Left forelimb (tissue), 1 donor: ENCODE measurements around the gene HMGN1.

Experiments used
- DNase-seq: peaks from one replicate; pipeline ENCODE4 v3.0.0-alpha.2; 2018; ENCODE audit warnings: low spot score

HMGN1 gene

DNA sequence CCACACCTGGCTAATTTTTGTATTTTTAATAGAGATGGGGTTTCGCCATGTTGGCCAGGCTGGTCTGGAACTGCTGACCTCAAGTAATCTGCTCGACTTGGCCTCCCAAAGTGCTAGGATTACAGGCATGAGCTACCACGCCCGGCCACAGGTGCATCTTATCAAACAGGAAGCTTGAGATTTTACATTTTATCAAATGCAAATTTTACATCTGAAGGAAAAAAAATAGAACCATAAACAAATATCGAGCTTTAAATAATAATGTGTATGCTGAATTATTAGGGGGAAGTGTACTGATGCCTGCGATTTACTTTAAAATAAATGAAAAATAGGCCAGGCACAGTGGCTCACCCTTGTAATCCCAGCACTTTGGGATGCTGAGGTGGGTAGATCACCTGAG is 18.9 kb downstream of the HMGN1 start:
- no peak for DNase-seq

DNA sequence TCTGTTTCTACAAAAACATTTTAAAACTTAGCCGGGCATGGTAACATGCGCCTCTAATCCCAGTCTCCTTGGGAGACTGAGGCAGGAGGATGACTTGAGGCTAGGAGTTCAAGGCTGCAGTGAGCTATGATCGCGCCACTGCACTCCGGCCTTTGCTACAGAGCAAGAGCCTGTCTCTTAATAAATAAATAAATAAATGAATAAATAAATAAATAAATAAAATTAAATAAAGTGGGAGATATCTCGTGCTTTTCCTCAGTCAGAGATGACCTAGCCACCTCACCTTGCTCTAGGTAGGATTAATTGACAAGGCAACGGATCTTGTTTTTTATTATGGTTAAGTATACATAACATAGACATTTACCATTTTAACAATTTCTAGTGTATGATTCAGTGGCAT is 21.2 kb downstream of the HMGN1 start:
- no peak for DNase-seq

DNA sequence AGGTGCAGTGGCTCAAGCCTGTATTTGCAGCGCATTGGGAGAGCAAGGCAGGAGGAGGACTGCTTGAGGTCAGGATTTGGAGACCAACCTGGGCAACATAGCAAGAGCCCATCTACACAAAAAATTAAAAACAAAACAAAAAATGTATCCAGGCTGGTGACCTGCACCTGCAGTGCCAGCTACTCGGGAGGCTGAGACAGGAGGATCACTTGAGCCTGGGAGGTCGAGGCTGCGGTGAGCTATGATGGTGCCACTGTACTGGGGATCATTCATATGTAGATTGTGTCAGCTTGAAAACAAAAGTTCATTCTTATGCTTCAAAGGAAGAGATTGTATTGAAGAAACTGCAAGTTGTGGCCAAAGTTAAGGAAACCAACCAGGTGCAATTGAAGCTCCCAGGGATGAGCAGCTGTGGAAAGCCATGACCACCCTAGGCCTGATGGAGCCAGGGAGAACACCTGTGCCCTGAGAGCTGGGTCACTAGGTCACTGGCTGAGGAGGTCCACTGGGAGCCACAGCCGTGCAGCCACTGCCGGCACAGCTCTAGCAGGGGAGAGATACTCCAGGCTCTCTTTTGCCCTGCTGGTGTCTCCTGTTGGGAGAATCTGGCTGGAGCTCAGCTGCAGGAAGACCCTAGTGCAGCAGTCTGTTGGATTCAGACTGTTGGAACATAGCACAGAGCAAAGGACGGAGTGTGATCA is 22.1 kb downstream of the HMGN1 start:
- DNase-seq, result no peak

DNA sequence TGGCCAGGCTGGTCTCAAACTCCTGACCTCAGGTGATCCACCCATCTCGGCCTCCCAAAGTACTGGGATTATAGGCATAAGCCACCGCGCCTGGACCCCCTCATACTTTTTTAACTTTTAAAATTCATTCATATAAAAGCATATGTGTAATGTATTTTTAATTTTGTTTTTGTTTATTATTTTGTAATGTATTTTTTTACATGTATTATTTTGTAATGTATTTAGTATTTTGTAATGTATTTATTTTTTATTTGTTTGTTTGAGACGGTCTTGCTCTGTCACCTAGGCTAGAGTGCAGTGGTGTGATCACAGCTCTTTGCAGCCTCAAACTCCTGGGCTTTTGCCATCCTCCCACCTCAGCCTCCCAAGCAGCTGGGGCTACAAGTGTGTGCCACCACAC is 23.4 kb downstream of the HMGN1 start:
- DNase-seq, result no peak

DNA sequence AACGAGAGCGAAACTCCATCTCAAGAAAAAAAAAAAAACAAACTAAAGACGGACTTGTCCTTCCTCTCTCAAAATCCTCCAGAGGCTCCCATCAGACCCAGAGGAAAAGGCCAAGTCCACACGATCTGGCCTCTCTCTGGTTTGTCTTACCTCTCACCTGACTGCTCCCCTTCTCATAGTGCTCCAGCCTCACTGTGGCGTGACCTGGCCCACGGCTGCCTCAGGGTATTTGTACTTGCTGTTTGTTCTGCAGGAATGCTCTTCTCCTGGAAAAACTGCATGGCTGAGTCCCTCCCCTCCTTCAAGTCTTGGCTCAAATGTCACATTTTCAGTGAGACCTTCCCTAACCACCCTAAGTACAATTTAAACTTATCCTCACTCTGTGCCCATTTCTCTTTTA is 27.5 kb downstream of the HMGN1 start:
- DNase-seq, result no peak

DNA sequence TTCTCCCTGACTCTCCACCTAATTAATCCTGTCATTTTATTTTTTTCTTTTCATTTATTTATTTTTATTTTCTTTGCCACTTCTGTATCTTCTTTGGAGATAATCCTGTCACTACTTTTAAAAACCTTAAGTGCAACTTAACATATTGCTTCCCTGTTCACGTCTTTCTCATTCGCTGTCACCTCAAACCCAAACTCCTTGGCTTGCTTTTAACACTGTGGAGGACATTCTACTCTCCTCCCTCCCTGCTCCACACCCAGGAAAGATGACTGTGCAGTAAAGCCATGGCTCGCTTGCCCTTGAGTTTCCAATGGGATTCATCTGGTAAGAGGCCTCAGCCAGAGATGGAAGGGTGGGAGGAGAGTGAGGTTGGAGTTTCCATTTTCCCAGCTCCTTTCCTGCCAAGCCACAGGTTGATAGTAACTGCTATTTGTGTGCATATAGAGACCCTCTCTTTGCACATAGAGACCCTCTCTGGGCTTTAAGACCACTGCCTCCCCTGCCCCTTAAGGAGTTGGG is 29.0 kb downstream of the HMGN1 start:
- DNase-seq, result no peak

DNA sequence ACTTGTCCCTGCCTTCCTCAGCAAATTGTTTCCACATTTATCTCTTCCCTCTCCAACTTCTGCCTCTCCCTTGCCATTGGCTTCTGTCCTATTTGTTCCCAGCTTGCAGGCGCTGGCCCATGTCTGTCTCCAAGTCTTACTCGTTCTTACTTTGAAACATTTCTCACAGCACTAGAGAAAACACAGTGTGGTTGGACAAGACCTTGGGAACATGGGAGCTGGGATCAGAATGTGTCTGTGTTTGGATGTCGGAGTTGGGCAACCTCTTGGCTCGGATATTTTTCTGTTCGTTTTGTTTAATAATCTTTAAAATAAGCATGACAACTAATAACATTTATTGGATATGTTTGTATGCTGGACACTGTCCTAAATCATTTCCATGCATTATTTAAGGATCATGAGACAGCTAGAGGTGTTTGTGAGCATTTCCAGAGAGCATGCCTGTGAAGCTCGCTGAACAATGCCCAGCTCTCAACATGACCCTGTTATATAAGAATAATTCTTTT is 29.6 kb downstream of the HMGN1 start:
- no peak for DNase-seq

DNA sequence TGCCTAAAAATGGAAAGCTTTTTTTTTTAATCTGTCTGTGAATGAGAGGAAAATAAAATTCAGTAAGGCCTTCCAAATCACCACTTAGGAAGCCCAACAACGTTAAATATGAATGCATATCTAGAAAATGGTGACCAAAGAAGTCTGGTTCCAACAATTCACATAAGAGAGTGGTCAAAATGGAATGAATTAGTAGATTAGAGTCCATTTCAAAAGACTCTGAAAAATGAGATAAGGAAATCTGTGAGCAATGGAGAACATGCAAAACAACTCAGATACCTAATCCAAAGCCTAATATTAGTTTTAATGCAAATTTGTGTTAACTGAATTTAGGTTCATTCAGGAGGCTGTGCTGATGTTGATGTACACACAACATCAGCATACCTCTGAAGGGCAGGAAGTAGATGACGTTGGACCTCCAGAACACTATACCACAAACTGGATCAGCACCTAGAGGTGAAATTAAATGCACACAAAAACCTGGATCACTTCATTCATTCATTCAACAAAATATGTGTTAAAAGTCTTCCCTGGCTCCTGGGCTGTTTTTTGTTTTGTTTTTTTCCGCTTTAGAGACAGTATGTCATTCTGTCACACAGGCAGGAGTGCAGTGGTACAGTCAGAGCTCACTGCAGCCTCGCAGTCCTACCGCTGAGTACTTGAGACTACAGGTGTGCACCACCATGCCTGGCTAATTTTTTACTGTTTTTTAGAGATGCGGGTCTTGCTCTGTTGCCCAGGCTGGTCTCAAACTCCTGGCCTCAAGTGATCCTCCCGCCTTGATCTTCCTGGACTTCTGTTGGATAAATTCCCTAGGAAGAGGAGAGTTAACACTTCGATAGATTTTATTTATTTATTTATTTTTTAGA is 30.6 kb downstream of the HMGN1 start:
- no peak for DNase-seq

DNA sequence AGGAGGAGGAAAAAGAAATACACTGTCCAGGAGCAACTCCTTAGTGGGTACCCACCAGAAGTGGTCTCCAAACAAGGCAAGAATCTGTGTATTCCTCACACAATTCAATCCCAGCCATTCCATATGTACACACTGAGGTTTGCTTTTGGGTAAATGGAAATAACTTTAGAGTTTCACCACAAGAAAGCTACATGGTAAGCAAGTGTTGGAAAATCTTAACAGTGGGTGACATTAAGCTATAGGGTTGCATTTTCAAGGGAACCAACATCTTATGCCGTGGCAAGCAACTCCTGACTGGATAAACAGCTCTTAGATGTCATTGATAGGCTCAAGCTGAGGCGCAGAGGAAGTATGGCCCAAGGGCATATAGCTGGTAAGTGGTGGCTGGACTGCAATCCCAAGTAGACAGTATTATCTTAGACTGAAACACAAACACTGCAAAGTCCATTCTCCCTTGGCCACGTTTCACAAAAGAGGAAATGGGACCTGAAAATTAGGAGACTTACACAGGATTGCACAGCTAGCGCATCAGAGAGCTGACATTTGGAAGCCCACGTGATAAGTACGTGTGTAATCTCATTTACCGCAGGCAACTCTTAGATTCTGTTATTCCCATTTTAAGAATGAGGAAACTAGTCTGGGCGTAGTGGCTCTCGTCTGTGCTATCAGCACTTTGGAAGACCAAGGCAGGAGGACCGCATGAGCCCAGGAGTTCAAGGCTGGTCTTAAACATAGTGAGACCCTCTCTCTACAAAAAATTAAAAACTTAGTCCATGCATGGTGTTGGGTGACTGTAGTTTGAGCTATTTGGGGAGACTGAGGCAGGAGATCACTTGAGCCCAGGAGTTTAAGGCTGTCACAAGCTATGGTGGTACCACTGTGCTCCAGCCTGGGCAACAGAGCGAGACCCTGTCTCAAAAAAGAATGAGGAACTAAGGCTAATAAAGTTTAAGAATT is 31.5 kb downstream of the HMGN1 start:
- no peak for DNase-seq

DNA sequence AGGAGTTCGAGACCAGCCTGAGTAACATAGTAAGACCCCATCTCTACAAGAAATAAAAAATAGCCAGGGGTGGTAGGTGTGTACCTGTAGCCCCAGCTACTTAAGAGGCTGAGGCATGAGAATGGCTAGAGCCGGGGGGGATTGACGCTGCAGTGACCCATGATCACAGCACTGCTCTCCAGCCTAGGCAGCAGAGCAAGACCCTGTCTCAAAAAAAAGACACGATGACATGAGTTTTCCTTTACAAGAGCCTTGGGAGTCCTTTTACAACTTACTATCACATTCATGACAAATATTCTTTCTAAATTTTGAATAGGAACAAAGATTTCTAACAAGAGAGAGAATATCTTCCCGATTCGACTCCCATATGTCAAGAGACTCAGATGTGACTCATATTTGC is 32.2 kb downstream of the HMGN1 start:
- no peak for DNase-seq

DNA sequence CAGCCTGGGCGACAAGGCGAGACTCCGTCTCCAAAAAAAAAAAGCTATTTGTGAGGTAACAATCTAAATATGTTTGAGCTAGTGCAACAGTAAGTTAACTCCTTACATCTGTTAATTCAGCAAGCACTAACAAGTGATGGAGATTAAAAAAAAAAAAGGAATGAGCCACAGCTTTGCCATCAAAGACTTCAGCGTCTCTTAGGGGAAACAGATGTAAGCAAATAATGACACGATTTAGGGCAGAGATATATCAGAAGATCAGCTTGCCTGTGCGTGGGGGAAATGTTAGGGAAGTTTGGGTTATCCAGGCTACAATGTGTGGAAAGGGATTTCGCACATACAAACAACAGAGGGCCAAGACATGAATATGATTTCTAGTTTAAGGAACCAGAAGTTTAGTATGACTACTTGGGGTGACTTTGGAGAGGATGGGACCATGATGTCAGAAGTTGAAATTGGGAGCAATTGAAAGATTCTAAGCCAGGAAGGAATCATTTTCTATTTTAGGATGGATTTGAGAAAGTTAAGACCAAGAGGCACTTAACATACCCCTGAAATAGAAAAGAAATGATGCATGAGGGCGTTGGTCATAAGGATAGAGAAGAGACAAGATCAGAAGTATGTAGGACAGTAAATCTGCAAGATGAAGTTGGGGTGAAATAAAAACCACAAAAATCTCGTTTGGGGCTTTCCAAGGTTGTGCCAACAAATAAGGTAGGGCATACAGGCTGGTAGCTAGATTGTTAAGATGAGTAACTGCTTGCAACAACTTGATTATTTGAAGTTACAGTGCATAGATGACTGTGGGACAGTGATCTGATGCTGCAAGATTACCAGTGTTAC is 33.1 kb downstream of the HMGN1 start:
- no peak for DNase-seq

DNA sequence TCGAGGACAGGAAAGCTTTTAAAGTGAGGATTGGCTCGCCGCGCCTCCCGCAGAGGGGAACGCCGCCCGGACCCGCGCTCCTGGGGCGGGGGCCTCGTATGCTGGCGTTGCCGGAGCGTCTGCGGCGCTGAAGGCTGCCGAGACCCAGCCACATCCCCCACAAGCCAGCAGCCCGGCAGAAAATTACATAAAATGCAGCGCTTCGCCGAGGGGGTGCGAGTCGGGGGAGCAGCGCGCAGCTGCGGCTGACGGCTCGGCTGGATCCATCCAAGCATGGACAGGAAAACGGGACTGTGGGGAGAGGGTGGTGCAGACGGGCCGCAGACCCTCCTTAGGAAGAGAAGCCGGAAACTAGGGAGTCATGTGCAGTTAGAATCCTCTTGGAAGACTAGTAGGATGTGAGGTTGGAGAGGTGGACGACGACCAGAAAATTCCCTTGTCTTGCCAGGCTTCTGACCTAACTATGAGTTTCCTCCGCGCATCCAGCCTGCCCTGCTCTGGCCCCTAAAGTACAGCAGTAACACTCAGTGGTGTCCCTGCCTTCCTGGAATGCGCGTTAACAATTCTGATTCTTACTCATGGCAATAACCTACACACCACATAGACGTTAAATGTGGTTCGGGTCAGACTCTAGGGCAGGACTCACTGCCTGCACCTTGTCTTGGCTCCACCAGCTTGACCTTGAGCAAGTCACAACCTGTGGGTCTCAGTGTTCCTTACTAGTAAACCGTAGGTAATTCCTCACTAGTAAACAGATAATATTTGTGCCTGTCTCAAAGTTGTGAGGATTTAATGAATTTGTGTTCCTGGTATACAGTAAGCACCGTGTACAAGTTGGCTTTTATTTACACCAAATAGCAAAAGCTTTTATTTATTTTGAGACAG is 34.5 kb downstream of the HMGN1 start:
- peak; percentile 87 for DNase-seq

DNA sequence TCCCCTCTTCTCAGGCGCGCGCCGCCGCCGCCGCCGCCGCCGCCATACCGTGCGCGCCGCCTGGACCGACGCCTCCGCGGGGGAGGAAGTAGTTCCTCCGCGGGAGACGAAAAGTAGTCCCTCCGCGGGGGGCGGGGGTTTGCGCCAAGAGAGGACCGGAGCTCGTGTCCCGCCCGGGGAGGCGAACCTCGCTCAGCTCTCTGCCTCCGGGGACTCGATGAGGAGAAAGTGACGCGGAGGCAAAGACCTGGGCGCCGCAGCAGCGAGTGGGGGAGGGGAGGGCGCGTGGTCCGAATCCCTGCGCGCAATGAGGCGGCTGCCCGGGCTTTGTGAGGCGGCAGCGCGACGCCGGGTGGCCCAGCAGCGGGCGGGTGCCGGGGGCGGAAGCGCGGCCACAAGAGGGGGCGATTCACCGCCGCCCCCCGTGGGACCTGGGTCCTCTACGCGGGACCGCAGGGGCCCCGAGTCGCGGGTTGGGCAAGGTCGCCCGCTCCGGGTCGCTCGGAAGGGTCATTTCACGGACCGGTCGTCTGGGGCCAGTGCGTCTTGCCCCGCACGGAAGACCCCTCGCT is 35.2 kb downstream of the HMGN1 start, which contains the start of gene BRWD1:
Gene BRWD1 (minus strand): TSS at position 62 of the 572 bp plus-strand sequence. CDS start 141 bp downstream, outside the sequence.
- peak; percentile 91 for DNase-seq

DNA sequence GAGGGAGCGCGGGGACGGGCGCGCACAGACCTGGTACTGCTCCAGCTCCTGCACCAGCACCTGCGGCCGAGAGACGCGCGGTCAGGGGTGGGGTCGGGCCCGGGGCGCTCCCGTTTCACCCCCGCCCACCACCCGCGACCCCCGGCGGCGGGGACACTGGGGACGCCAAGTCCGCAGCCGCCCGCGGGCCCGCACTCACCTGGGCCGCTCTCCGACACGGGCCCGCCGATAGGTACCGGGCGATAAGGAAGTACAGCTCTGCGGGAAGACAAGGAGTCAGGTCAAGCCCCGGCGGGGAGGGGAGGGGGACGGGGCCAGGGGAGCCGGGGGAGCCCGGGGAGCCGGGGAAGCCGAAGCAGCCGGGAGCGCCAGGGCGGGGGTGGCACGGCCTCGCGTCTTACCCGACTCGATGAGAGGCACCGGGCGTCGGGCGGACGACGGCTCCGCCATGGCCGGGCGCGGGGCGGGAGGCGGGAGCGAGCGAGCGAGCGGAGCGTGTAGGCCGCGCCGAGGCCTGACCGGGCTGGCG is 35.8 kb downstream of the HMGN1 start:
- DNase-seq, result peak; percentile 68

DNA sequence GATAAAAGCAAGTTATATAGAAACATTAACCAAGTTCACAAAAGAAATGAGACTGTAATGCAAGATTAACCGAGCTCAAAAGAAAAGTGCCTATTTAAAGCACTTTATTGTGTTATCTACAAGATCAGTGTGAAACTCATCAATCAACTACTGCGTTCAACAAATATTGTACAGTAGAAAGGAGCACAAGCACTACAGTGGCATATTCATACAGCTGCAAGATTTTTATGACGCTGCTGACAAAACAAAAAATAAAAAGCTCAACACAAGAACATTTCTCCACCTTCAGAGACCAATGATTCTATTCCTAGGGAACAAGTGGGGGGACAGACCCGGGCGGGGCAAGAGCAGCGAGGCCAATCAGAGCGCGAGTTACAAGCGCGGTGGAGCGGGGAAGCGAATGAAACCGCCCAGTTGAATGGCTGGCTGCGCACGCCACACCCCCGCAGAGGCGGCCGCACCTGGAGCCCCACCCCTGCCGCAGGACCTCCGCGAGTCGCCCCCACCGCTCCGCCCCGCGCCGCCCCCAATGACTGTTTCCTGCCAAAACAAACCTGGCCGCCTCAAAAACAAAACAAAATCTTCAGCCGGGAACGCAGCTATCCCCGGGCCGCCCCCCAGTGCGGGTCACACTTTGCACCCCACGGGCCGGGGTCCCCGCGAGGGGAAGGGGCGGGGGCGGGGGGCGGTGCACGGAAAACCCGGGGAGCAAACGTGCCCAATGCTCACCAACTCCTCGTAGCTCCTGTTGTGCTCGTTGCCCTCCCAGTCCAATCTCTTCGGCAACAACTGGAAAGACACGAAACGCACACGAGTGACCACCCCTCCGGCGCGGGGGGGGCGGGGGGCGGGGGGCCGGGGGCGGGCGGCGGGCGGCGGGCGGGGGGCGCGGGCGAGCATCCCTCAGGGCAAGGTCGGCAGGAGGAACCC is 36.5 kb downstream of the HMGN1 start:
- peak; percentile 96 for DNase-seq

DNA sequence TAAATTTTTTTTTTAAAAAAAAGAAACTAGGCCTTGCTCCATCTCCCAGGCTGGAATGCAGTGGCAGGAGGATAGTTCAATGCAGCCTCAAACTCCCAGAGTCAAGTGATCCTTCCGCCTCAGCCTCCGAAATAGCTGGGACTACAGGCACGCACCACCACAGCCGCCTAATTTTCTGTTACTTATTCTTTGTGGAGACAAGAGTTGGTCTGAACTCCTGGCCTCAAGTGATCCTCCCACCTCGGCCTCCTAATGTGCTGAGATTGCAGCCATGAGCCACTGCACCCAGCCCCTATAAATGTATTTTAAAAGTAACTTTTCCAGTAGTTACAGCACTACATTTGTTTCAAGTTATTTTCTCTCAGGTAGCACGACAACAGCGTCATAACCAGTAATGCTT is 37.7 kb downstream of the HMGN1 start:
- no peak for DNase-seq

DNA sequence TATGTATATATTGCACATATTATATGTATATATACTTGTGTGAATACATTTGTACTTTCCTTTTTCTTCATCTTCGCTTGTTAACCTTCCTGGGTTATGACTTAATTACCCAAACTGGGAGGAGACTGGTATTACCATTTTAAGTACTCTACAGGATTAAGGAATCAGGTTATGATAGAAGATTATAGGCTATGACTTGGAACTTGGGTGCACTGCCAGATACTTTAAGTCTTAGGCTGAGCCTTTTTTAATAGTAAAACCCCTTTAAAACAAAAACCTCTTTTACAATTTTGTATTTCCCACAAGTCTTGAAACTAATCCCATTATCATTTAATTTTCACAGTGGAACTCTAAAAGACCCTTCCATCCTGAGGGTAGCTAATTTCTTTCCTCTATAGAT is 41.4 kb downstream of the HMGN1 start:
- no peak for DNase-seq

DNA sequence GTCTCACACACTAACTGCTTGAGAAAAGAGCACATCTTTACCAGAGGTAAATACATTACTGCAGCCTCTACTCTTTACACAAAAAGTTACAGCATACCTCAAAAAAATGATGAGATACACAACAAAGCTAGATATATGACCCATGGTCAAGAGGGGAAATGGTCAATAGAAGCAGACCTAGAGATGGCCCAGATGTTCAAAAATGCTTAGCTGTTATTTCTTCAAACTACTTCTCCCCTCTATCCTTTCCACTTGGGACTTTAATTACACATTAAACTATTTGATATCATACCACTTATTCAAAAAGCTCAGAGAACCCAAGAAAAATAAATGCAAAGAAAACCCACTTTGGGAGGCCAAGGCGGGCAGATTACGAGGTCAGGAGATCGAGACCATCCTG is 48.3 kb downstream of the HMGN1 start:
- no peak for DNase-seq
